Measurements from ENCODE around the gene NOL12. TPM values are rescaled to one million over a fixed set of nuclear protein-coding genes. Genes with fewer than 3 reads are reported as not detected.
A peak's percentile ranks its signal among the peaks of the same experiment; 100 is the strongest.

The NOL12 gene
- polyA plus RNA-seq, 1 of the 3 experiments (the other 2 are of a cell fraction): 52.2 TPM

- TF ChIP-seq USF2 (IDR thresholded peaks at IDR 0.05; ENCODE audit: borderline replicate concordance, low read depth, low read length): no peak
These were observed 46.2 kb upstream of the NOL12 start (continued) for GRCh38 chr22:37639771-37640590.

- WGBS (ENCODE audit: low lambda C conversion rate): 90% methylated on average over 15 of the region's 24 CpGs
- H3K9me2 ChIP-seq: no peaks in the 10 kb centered on the region
- H3K9me3 ChIP-seq: no peaks in the 10 kb centered on the region
- H3K4me1 ChIP-seq (ENCODE audit: control insufficient read depth in 1 of 2, insufficient read depth in 2 of 2, low read depth in 1 of 2, low read length in 1 of 2): peaks cover 4 to 41% of the 10 kb centered on the region in 2 experiments; a peak in 2 of 4 replicates
- no peak for DNase-seq
- TF ChIP-seq PBX3 (IDR thresholded peaks at IDR 0.05): no peak
- peak overlapping the region; percentile 73; the same call in 1 of the 2 replicates for H3K9ac ChIP-seq
- H3K79me2 ChIP-seq (ENCODE audit: insufficient read depth): peaks cover 7% of the 10 kb centered on the region; the same call in 1 of the 2 replicates
- no peaks in the 10 kb centered on the region for H3K27me3 ChIP-seq (ENCODE audit: insufficient read depth)
- peak overlapping the region; percentile 98 for H3K4me2 ChIP-seq
- peaks cover 4 to 8% of the 10 kb centered on the region in 2 experiments for H3K36me3 ChIP-seq (replicated peaks in 1 of 2; ENCODE audit: control insufficient read depth in 1 of 2, insufficient read depth in 2 of 2, low read length in 1 of 2)
- ChIA-PET POLR2A (interaction anchor here (2.7 kb wide), 1 partner anchor 17 kb away, joined by 21 read pairs; the partner anchor contains the start of gene PDXP), CTCF (interaction anchor here (1.1 to 34.3 kb wide), 7 partner anchors 11 to 177 kb away, joined by 3 to 898 read pairs (median 45); partner anchors contain the start of genes LGALS1, NOL12, PDXP and TRIOBP)
- H3K27ac ChIP-seq (ENCODE audit: low read depth in 2 of 2, low read length in 1 of 2): peak overlapping the region in 1 of 2 experiments; percentile 44; a peak in 1 of 4 replicates
- H4K20me1 ChIP-seq (ENCODE audit: insufficient read depth): 0 out of 2 replicates have a peak, but pooled peaks cover 4% of the 10 kb centered on the region
- peaks cover 4% of the 10 kb centered on the region for H3F3A ChIP-seq (replicated peaks; ENCODE audit: insufficient read depth)
- peak overlapping the region; percentile 66 to 77 for H3K4me3 ChIP-seq (ENCODE audit: low read depth in 2 of 2, low read length in 1 of 2)
- no peak overlapping the region for H2AFZ ChIP-seq (ENCODE audit: low read depth)
These were observed 45.3 kb upstream of the NOL12 start for GRCh38 chr22:37640591-37641560.

GRCh38 chr22:37641561-37641949, 44.6 kb upstream of the NOL12 start:
- H3K4me3 ChIP-seq (ENCODE audit: low read depth in 2 of 2, low read length in 1 of 2): no peak overlapping the region
- no peak overlapping the region for H3K27ac ChIP-seq (ENCODE audit: low read depth in 2 of 2, low read length in 1 of 2)
- H3K9me2 ChIP-seq: no peaks in the 10 kb centered on the region
- WGBS (ENCODE audit: low lambda C conversion rate): 97% methylated on average over 5 of the region's 5 CpGs
- 0 out of 2 replicates have a peak, but pooled peaks cover 4% of the 10 kb centered on the region for H4K20me1 ChIP-seq (ENCODE audit: insufficient read depth)
- ChIA-PET POLR2A (interaction anchor here (2.7 kb wide), 1 partner anchor 17 kb away, joined by 21 read pairs; the partner anchor contains the start of gene PDXP), CTCF (interaction anchor here (1.1 to 34.3 kb wide), 8 partner anchors 12 to 151 kb away, joined by 3 to 898 read pairs (median 32); partner anchors contain the start of genes LGALS1, NOL12, PDXP and TRIOBP)
- DNase-seq: no peak
- peaks cover 4% of the 10 kb centered on the region for H3F3A ChIP-seq (replicated peaks; ENCODE audit: insufficient read depth)
- no peak overlapping the region for H3K9ac ChIP-seq
- no peaks in the 10 kb centered on the region for H3K27me3 ChIP-seq (ENCODE audit: insufficient read depth)
- no peak overlapping the region for H2AFZ ChIP-seq (ENCODE audit: low read depth)
- peaks cover 4 to 8% of the 10 kb centered on the region in 2 experiments for H3K36me3 ChIP-seq (replicated peaks in 1 of 2; ENCODE audit: control insufficient read depth in 1 of 2, insufficient read depth in 2 of 2, low read length in 1 of 2)
- H3K4me1 ChIP-seq (ENCODE audit: control insufficient read depth in 1 of 2, insufficient read depth in 2 of 2, low read depth in 1 of 2, low read length in 1 of 2): peaks cover 4 to 35% of the 10 kb centered on the region in 2 experiments; a peak in 2 of 4 replicates
- H3K79me2 ChIP-seq (ENCODE audit: insufficient read depth): peaks cover 7% of the 10 kb centered on the region; the same call in 1 of the 2 replicates
- H3K4me2 ChIP-seq: no peak overlapping the region
- H3K9me3 ChIP-seq: no peaks in the 10 kb centered on the region
- TF ChIP-seq USF1 (IDR thresholded peaks at IDR 0.05; ENCODE audit: borderline replicate concordance, low read depth) (no peak), EP300 (IDR thresholded peaks at IDR 0.05; ENCODE audit: borderline replicate concordance in 1 of 2, low read depth in 1 of 2, low read length in 1 of 2) (no peak), REST (IDR thresholded peaks at IDR 0.05; ENCODE audit: low read depth, low read length) (no peak), MXI1 (IDR thresholded peaks at IDR 0.05; ENCODE audit: low read depth, low read length) (no peak), MEF2A (IDR thresholded peaks at IDR 0.05; ENCODE audit: borderline replicate concordance, low read depth) (no peak), FOSL2 (IDR thresholded peaks at IDR 0.05; ENCODE audit: borderline replicate concordance, low read depth) (no peak), RCOR1 (IDR thresholded peaks at IDR 0.05; ENCODE audit: low read length) (no peak), PBX3 (IDR thresholded peaks at IDR 0.05) (no peak), RAD21 (IDR thresholded peaks at IDR 0.05; ENCODE audit: low read length) (no peak), TAF1 (IDR thresholded peaks at IDR 0.05; ENCODE audit: borderline replicate concordance, low read depth, low read length) (no peak)

All from SK-N-SH (cell line).